ENCODE measurements around the gene HINT2. TPM values are rescaled to one million over a fixed set of nuclear protein-coding genes. Genes with fewer than 3 reads are reported as not detected.

HINT2 gene
- total RNA-seq, 1 experiment from 2014 or later = 51.5 TPM

- DNase-seq (ENCODE audit: low spot score) = no peak
- H3K4me3 ChIP-seq (ENCODE audit: low read depth, low read length, poor library complexity, severe bottlenecking) = no peak overlapping the region
- H3K4me1 ChIP-seq (ENCODE audit: insufficient read depth, low read length, poor library complexity, severe bottlenecking) = no peaks in the 10 kb centered on the region
- intact Hi-C loops (cut with micrococcal nuclease; ENCODE audit: unreplicated experiment) = no loop called here
- no peaks in the 10 kb centered on the region for H3K9me3 ChIP-seq (ENCODE audit: low read depth, low read length, poor library complexity, severe bottlenecking)
- TF ChIP-seq EZH2 (IDR thresholded peaks at IDR 0.05; ENCODE audit: borderline replicate concordance, low read depth, low read length, poor library complexity, severe bottlenecking) = no peak
- no peak for TF ChIP-seq CTCF (conservative IDR thresholded peaks at IDR 0.05; ENCODE audit: low read depth, low read length)
- H3K36me3 ChIP-seq (ENCODE audit: insufficient read depth, low read length, poor library complexity, severe bottlenecking) = no peaks in the 10 kb centered on the region
- POLR2A ChIA-PET (ENCODE audit: low non-redundant PET) = no interaction called here
- H3K27ac ChIP-seq (ENCODE audit: low read depth, low read length, poor library complexity, severe bottlenecking) = no peak overlapping the region
- H3K27me3 ChIP-seq (replicated peaks; ENCODE audit: insufficient read depth, low read depth, low read length, poor library complexity) = no peaks in the 10 kb centered on the region
- CTCF ChIA-PET = interaction anchor here (0.7 to 1.0 kb wide), 2 partner anchors 55 to 71 kb away, joined by 3 to 5 read pairs; no protein-coding TSS in a partner anchor
- no TSS peak for BruUV-seq (replicated peaks)
Measured at GRCh38 chr9:35847792-35848572, 33.1 kb upstream of the HINT2 start.

- no TSS peak for BruUV-seq (replicated peaks)
- Histone ChIP-seq H3K36me3 (ENCODE audit: insufficient read depth, low read length, poor library complexity, severe bottlenecking) (no peaks in the 10 kb centered on the region), H3K27ac (ENCODE audit: low read depth, low read length, poor library complexity, severe bottlenecking) (no peak overlapping the region), H3K27me3 (replicated peaks; ENCODE audit: insufficient read depth, low read depth, low read length, poor library complexity) (no peaks in the 10 kb centered on the region), H3K9me3 (ENCODE audit: low read depth, low read length, poor library complexity, severe bottlenecking) (no peaks in the 10 kb centered on the region), H3K4me1 (ENCODE audit: insufficient read depth, low read length, poor library complexity, severe bottlenecking) (no peaks in the 10 kb centered on the region), H3K4me3 (ENCODE audit: low read depth, low read length, poor library complexity, severe bottlenecking) (no peak overlapping the region)
- TF ChIP-seq EZH2 (IDR thresholded peaks at IDR 0.05; ENCODE audit: borderline replicate concordance, low read depth, low read length, poor library complexity, severe bottlenecking) (no peak), CTCF (conservative IDR thresholded peaks at IDR 0.05; ENCODE audit: low read depth, low read length) (no peak)
- no peak for DNase-seq (ENCODE audit: low spot score)
- intact Hi-C loops (cut with micrococcal nuclease; ENCODE audit: unreplicated experiment) = no loop called here
- CTCF ChIA-PET = no interaction called here
- POLR2A ChIA-PET (ENCODE audit: low non-redundant PET) = no interaction called here
Measured at GRCh38 chr9:35845824-35846771, 31.3 kb upstream of the HINT2 start.

- intact Hi-C loops (cut with micrococcal nuclease; ENCODE audit: unreplicated experiment) = no loop called here
- ChIA-PET CTCF (no interaction called here), POLR2A (ENCODE audit: low non-redundant PET) (no interaction called here)
- TF ChIP-seq EZH2 (IDR thresholded peaks at IDR 0.05; ENCODE audit: borderline replicate concordance, low read depth, low read length, poor library complexity, severe bottlenecking) = no peak
- TF ChIP-seq CTCF (conservative IDR thresholded peaks at IDR 0.05; ENCODE audit: low read depth, low read length) = no peak
- Histone ChIP-seq H3K4me3 (ENCODE audit: low read depth, low read length, poor library complexity, severe bottlenecking) (no peak overlapping the region), H3K27me3 (replicated peaks; ENCODE audit: insufficient read depth, low read depth, low read length, poor library complexity) (no peaks in the 10 kb centered on the region), H3K9me3 (ENCODE audit: low read depth, low read length, poor library complexity, severe bottlenecking) (no peaks in the 10 kb centered on the region), H3K4me1 (ENCODE audit: insufficient read depth, low read length, poor library complexity, severe bottlenecking) (no peaks in the 10 kb centered on the region), H3K36me3 (ENCODE audit: insufficient read depth, low read length, poor library complexity, severe bottlenecking) (no peaks in the 10 kb centered on the region), H3K27ac (ENCODE audit: low read depth, low read length, poor library complexity, severe bottlenecking) (no peak overlapping the region)
- no TSS peak for BruUV-seq (replicated peaks)
- peak; percentile 54 for DNase-seq (ENCODE audit: low spot score)
Measured at GRCh38 chr9:35844628-35845270, 29.9 kb upstream of the HINT2 start.

Measured in A673 (cell line).